HepG2 (cell line): Measurements from ENCODE around the gene GBGT1. TPM values are rescaled to one million over a fixed set of nuclear protein-coding genes. Genes with fewer than 3 reads are reported as not detected.

ENCODE experiments used
- ATAC-seq: fragments of 200-7000 bp; cut with Tn5 transposase; 3 replicates; pipeline ENCODE4 v1.9.1; 2020; ENCODE audit warnings: mild to moderate bottlenecking, moderate library complexity
- BruUV-seq: library from RNA; stranded (reverse); fragments of 400-500 nt; replicated peaks from 2 replicates; lab custom pipeline; 2021; lab: Mats Ljungman, UMichigan
- CTCF ChIA-PET: fragments of 300-600 bp; formaldehyde crosslinking; extraction: SDS; loops from one replicate; lab custom pipeline; 2021; ENCODE audit warnings: low total read pairs, inconsistent platforms, low intra/inter-chr PET ratio; lab: Yijun Ruan, JAX
- POLR2A ChIA-PET: fragments of 350-600 bp; sonication (Branson Sonifier 250); formaldehyde crosslinking; loops from one replicate; lab custom pipeline; 2020; ENCODE audit warnings: antibody characterized with exemption, inconsistent platforms; lab: Yijun Ruan, JAX
- DNase-seq: peaks from one replicate; pipeline ENCODE4 v3.0.0-alpha.2; 2015; ENCODE audit warnings: low spot score
- FAIRE-seq: peaks from 3 replicates; lab custom pipeline; 2011; peaks lifted over from hg19 to GRCh38; lab: Jason Lieb, UNC
- H2AFZ ChIP-seq: one replicate; pipeline ENCODE4 v1.6.1; 2011; ENCODE audit warnings: low read length, inconsistent platforms
- H3K27ac ChIP-seq: fragments of 300-600 bp; 3 replicates; pipeline ENCODE4 v1.8.0; 2011; ENCODE audit warnings: mixed run types, mild to moderate bottlenecking, mixed read lengths, low read length, inconsistent platforms; ENCODE audit not compliant: insufficient read depth; ENCODE audit errors: extremely low read length
- H3K27me3 ChIP-seq, 2 experiments: fragments of 200-600 bp in 1 of 2; 2 replicates in 1 of 2; 3 replicates in 1 of 2; pipeline versions ENCODE4 v1.6.0 to v1.8.0; 2011; ENCODE audit warnings: low read length in 2 of 2, mild to moderate bottlenecking in 2 of 2, moderate library complexity in 2 of 2, inconsistent platforms in 1 of 2; ENCODE audit not compliant: insufficient read depth in 2 of 2, control insufficient read depth in 1 of 2
- H3K36me3 ChIP-seq, 2 experiments: fragments of 200-600 bp in 1 of 2; replicated peaks in 1 of 2; 2 replicates in 1 of 2; 3 replicates in 1 of 2; pipeline versions ENCODE4 v1.5.1 to v1.8.0; 2011; ENCODE audit warnings: low read length in 2 of 2, inconsistent platforms in 1 of 2; ENCODE audit not compliant: insufficient read depth in 2 of 2, control insufficient read depth in 1 of 2
- H3K4me1 ChIP-seq: 2 replicates; pipeline ENCODE4 v1.5.1; 2012; ENCODE audit warnings: low read length, inconsistent platforms; ENCODE audit not compliant: insufficient read depth
- H3K4me2 ChIP-seq: 2 replicates; pipeline ENCODE4 v1.6.0; 2011; ENCODE audit warnings: low read depth, low read length, inconsistent platforms
- H3K4me3 ChIP-seq, 3 experiments: fragments of 200-600 bp in 1 of 3; sonication (generic), shearing (Covaris generic) in 1 of 3; replicated peaks in 1 of 3; 2 replicates each; pipeline ENCODE4 v1.5.1; 2011 to 2016; ENCODE audit warnings: low read length in 3 of 3, inconsistent platforms in 2 of 3, low read depth in 2 of 3, mild to moderate bottlenecking in 2 of 3, control low read depth in 1 of 3, mixed read lengths in 1 of 3; ENCODE audit not compliant: insufficient read depth in 1 of 3
- H3K79me2 ChIP-seq: one replicate; pipeline ENCODE4 v1.6.1; 2011; ENCODE audit warnings: low read length, inconsistent platforms; ENCODE audit not compliant: insufficient read depth
- H3K9ac ChIP-seq: 2 replicates; pipeline ENCODE4 v1.6.0; 2011; ENCODE audit warnings: mild to moderate bottlenecking, low read depth, low read length, inconsistent platforms; ENCODE audit not compliant: insufficient read depth
- H3K9me3 ChIP-seq: 2 replicates; pipeline ENCODE4 v1.5.1; 2012; ENCODE audit warnings: mild to moderate bottlenecking, low read length
- H4K20me1 ChIP-seq: 2 replicates; pipeline ENCODE4 v1.6.0; 2011; ENCODE audit warnings: inconsistent platforms, mild to moderate bottlenecking, low read length, moderate library complexity; ENCODE audit not compliant: insufficient read depth
- ATF7 ChIP-seq, 2 experiments: fragments of 450-650 bp in 1 of 2; sonication (generic) in 1 of 2; formaldehyde crosslinking in 1 of 2; IDR thresholded peaks; 2 replicates each; pipeline versions ENCODE4 v1.4.0 to v1.6.1; 2016 to 2020; ENCODE audit warnings: antibody characterized with exemption in 1 of 2, mild to moderate bottlenecking in 1 of 2, missing genetic modification reagents in 1 of 2
- CENPX ChIP-seq: sonication (generic); formaldehyde crosslinking; IDR thresholded peaks from 2 replicates; pipeline ENCODE4 v1.9.0; 2021; ENCODE audit warnings: mild to moderate bottlenecking, missing genetic modification reagents, moderate library complexity
- ERF ChIP-seq: IDR thresholded peaks from 2 replicates; pipeline ENCODE4 v1.6.1; 2018; ENCODE audit warnings: missing biosample characterization, missing genetic modification reagents
- FOXO1 ChIP-seq: sonication (generic); formaldehyde crosslinking; IDR thresholded peaks from 2 replicates; pipeline ENCODE4 v1.4.0; 2020; ENCODE audit warnings: missing genetic modification reagents
- GFI1 ChIP-seq: sonication (generic); formaldehyde crosslinking; IDR thresholded peaks from 2 replicates; pipeline ENCODE4 v1.5.0; 2020; ENCODE audit warnings: missing genetic modification reagents, mild to moderate bottlenecking, borderline replicate concordance
- NFIB ChIP-seq: sonication (generic); formaldehyde crosslinking; IDR thresholded peaks from 2 replicates; pipeline ENCODE4 v1.9.0; 2021; ENCODE audit warnings: missing genetic modification reagents, mild to moderate bottlenecking, borderline replicate concordance
- RXRB ChIP-seq: IDR thresholded peaks from 2 replicates; pipeline ENCODE4 v1.6.1; 2016; ENCODE audit warnings: borderline replicate concordance, missing genetic modification reagents, missing compliant biosample characterization
- TEAD2 ChIP-seq: sonication (generic); formaldehyde crosslinking; IDR thresholded peaks from 2 replicates; pipeline ENCODE4 v1.9.0; 2021; ENCODE audit warnings: missing genetic modification reagents
- ZNF713 ChIP-seq: sonication (generic); formaldehyde crosslinking; IDR thresholded peaks from 2 replicates; pipeline ENCODE4 v1.4.0; 2020; ENCODE audit warnings: mild to moderate bottlenecking, missing genetic modification reagents
- ZNF883 ChIP-seq: sonication (generic); formaldehyde crosslinking; IDR thresholded peaks from 2 replicates; pipeline ENCODE4 v1.5.1; 2020; ENCODE audit warnings: mild to moderate bottlenecking, missing genetic modification reagents; ENCODE audit errors: not compliant biosample characterization
- WGBS: methylation state at CpG from one replicate; pipeline ENCODE4 v1.1.6; 2017; ENCODE audit warnings: low lambda C conversion rate; 5-methylcytosine and 5-hydroxymethylcytosine counted together
- in situ Hi-C: cut with HindIII; loops from 2 replicates; pipeline ENCODE4 v1.10.0; 2017; ENCODE audit warnings: low pct_unique_long_range_greater_than_20kb; ENCODE audit not compliant: extremely low pct_ligation_motif_present
- intact Hi-C: fragments of 100-400 bp; cut with micrococcal nuclease; formaldehyde crosslinking; loops from one replicate; pipeline ENCODE4 v1.10.0; 2022; ENCODE audit not compliant: unreplicated experiment
- polyA plus RNA-seq, 8 experiments: library from polyadenylated mRNA; depleted of rRNA in 3 of 8; stranded (reverse) in 7 of 8; unstranded in 1 of 8; fragments of >200 nt; fragmentation: Illumina TruSeq in 4 of 8; extraction: Trizol in 4 of 8; gene quantifications; 2 replicates each; pipeline versions ENCODE4 v1.2.1 to v1.2.3, GENCODE V29; 2011 to 2016; ENCODE audit warnings: low read depth in 4 of 8, missing spikeins in 1 of 8, mixed read lengths in 1 of 8; ENCODE audit not compliant: insufficient read depth in 1 of 8
- total RNA-seq, 5 experiments: library from RNA; depleted of rRNA; stranded (reverse); fragments of >200 nt; fragmentation: Illumina TruSeq; extraction: Trizol; gene quantifications; 2 replicates each; pipeline ENCODE4 v1.2.3, GENCODE V29; 2016; ENCODE audit warnings: low read depth in 1 of 5
- TF ChIP-seq, protein P1 (sequence below), 2 experiments: sonication (generic) in 1 of 2; formaldehyde crosslinking in 1 of 2; IDR thresholded peaks; 2 replicates each; pipeline versions ENCODE4 v1.4.0 to v1.6.1; 2018 to 2020; ENCODE audit warnings: missing genetic modification reagents in 2 of 2, borderline replicate concordance in 1 of 2, low read depth in 1 of 2, mild to moderate bottlenecking in 1 of 2, missing biosample characterization in 1 of 2
- TF ChIP-seq, protein P2 (sequence below): sonication (generic); formaldehyde crosslinking; IDR thresholded peaks from 2 replicates; pipeline ENCODE4 v1.4.0; 2020; ENCODE audit warnings: missing genetic modification reagents
- TF ChIP-seq, protein P3 (sequence below): sonication (generic); formaldehyde crosslinking; IDR thresholded peaks from 2 replicates; pipeline ENCODE4 v1.5.0; 2020; ENCODE audit warnings: mild to moderate bottlenecking, missing genetic modification reagents, moderate library complexity
- TF ChIP-seq, protein P4 (sequence below): sonication (generic); formaldehyde crosslinking; IDR thresholded peaks from 2 replicates; pipeline ENCODE4 v1.4.0; 2020; ENCODE audit warnings: missing genetic modification reagents

Gene GBGT1
- total and polyA plus RNA-seq, 2 of the 13 experiments (the other 11 are each of a cell fraction or from before 2014, with no cell fraction given) = not detected

DNA sequence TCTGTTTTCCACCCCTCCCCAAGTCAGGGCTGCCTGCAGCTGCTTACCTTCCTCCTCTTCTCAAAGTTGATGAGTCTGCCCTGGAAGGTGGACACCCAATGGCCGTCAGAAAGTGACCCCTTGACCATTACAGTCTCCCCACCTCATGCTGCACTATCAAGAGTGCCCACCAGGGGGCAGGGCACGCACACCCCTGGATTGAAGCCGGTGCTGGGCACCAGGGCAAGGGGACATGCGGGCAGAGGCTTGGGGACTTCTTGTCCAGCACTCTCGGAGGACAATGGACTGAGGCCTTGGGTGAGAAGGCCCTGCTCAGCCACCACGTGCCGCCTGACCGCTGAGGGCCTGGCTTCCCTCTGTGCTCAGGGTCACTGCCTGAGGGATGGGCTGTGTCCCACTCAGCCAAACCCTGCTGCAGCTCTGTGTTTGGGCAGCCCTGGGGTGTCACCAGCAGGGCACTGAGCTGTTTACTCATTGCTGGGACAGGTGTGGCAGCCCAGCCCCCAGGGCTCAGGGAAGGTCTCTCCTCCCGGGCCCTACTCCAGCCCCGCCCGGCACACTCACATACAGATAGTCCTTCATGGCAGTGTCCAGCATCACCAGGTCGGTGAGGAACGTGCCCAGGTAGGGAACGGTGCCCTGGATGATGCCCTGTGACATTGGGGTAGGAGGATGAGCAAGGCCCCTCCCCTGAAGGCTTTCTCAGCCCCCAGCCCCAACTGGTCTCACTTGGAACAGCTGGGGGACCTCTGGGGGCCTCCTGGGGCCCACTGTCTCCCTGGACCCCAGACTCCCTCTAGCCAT is 60.3 kb downstream of the GBGT1 start:
- Histone ChIP-seq H3K9ac (no peak overlapping the region), H2AFZ (no peak overlapping the region), H3K4me2 (no peak overlapping the region), H3K4me1 (no peaks in the 10 kb centered on the region), H3K27ac (no peak overlapping the region), H3K79me2 (no peaks in the 10 kb centered on the region), H3K9me3 (no peaks in the 10 kb centered on the region), H3K4me3 (no peak overlapping the region), H4K20me1 (peaks cover 6% of the 10 kb centered on the region; the same call in 1 of the 2 replicates), H3K36me3 (peaks cover 28 to 63% of the 10 kb centered on the region in 2 experiments; a peak in 4 of 5 replicates), H3K27me3 (no peaks in the 10 kb centered on the region)
- BruUV-seq = no TSS peak
- in situ Hi-C loops = no loop called here
- 39% methylated on average over 5 of the region's 14 CpGs for WGBS
- ATAC-seq (peak; percentile 75), DNase-seq (peak; percentile 34), FAIRE-seq (no peak)
- ChIA-PET CTCF (interaction anchor here (1.1 to 5.1 kb wide), 4 partner anchors 43 to 81 kb away, joined by 3 to 70 read pairs (median 4); no protein-coding TSS in a partner anchor), POLR2A (no interaction called here)
- intact Hi-C loops = loop anchor here (1.0 kb wide), 1 partner anchor 41 kb away; no protein-coding TSS in a partner anchor
- TF ChIP-seq ERF (peak; percentile 27; the same call in 1 of the 2 replicates), GFI1 (no peak), ZNF713 (no peak), TEAD2 (CRISPR knock-in tag) (no peak), ATF7 (IDR thresholded peaks at IDR 0.05) (no peak), ATF7 (CRISPR knock-in tag; IDR thresholded peaks at IDR 0.05) (no peak), NFIB (no peak), ZNF883 (CRISPR knock-in tag) (peak; percentile 40), FOXO1 (CRISPR knock-in tag) (0 out of 2 replicates have a peak, but pooled peaks have one; percentile 20), RXRB (CRISPR knock-in tag) (0 out of 2 replicates have a peak, but pooled peaks have one; percentile 24), CENPX (CRISPR knock-in tag) (no peak)
- TF ChIP-seq, protein P1, sequence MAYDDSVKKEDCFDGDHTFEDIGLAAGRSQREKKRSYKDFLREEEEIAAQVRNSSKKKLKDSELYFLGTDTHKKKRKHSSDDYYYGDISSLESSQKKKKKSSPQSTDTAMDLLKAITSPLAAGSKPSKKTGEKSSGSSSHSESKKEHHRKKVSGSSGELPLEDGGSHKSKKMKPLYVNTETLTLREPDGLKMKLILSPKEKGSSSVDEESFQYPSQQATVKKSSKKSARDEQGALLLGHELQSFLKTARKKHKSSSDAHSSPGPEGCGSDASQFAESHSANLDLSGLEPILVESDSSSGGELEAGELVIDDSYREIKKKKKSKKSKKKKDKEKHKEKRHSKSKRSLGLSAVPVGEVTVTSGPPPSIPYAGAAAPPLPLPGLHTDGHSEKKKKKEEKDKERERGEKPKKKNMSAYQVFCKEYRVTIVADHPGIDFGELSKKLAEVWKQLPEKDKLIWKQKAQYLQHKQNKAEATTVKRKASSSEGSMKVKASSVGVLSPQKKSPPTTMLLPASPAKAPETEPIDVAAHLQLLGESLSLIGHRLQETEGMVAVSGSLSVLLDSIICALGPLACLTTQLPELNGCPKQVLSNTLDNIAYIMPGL (CRISPR knock-in tag; IDR thresholded peaks at IDR 0.05; ENCODE audit: borderline replicate concordance in 1 of 2, low read depth in 1 of 2) = 0 out of 4 replicates have a peak, but pooled peaks of 1 of the 2 experiments have one; percentile 26
- TF ChIP-seq, protein P2, sequence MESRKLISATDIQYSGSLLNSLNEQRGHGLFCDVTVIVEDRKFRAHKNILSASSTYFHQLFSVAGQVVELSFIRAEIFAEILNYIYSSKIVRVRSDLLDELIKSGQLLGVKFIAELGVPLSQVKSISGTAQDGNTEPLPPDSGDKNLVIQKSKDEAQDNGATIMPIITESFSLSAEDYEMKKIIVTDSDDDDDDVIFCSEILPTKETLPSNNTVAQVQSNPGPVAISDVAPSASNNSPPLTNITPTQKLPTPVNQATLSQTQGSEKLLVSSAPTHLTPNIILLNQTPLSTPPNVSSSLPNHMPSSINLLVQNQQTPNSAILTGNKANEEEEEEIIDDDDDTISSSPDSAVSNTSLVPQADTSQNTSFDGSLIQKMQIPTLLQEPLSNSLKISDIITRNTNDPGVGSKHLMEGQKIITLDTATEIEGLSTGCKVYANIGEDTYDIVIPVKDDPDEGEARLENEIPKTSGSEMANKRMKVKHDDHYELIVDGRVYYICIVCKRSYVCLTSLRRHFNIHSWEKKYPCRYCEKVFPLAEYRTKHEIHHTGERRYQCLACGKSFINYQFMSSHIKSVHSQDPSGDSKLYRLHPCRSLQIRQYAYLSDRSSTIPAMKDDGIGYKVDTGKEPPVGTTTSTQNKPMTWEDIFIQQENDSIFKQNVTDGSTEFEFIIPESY (CRISPR knock-in tag) = peak; percentile 30; the same call in 1 of the 2 replicates
- TF ChIP-seq, protein P3, sequence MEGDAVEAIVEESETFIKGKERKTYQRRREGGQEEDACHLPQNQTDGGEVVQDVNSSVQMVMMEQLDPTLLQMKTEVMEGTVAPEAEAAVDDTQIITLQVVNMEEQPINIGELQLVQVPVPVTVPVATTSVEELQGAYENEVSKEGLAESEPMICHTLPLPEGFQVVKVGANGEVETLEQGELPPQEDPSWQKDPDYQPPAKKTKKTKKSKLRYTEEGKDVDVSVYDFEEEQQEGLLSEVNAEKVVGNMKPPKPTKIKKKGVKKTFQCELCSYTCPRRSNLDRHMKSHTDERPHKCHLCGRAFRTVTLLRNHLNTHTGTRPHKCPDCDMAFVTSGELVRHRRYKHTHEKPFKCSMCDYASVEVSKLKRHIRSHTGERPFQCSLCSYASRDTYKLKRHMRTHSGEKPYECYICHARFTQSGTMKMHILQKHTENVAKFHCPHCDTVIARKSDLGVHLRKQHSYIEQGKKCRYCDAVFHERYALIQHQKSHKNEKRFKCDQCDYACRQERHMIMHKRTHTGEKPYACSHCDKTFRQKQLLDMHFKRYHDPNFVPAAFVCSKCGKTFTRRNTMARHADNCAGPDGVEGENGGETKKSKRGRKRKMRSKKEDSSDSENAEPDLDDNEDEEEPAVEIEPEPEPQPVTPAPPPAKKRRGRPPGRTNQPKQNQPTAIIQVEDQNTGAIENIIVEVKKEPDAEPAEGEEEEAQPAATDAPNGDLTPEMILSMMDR (CRISPR knock-in tag) = peak; percentile 98
- TF ChIP-seq, protein P4, sequence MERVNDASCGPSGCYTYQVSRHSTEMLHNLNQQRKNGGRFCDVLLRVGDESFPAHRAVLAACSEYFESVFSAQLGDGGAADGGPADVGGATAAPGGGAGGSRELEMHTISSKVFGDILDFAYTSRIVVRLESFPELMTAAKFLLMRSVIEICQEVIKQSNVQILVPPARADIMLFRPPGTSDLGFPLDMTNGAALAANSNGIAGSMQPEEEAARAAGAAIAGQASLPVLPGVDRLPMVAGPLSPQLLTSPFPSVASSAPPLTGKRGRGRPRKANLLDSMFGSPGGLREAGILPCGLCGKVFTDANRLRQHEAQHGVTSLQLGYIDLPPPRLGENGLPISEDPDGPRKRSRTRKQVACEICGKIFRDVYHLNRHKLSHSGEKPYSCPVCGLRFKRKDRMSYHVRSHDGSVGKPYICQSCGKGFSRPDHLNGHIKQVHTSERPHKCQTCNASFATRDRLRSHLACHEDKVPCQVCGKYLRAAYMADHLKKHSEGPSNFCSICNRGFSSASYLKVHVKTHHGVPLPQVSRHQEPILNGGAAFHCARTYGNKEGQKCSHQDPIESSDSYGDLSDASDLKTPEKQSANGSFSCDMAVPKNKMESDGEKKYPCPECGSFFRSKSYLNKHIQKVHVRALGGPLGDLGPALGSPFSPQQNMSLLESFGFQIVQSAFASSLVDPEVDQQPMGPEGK (CRISPR knock-in tag) = 0 out of 2 replicates have a peak, but pooled peaks have one; percentile 38
